HG03064 (cell line): ENCODE data around the gene RACK1.

Experiments
- ATAC-seq: cut with Tn5 transposase; IDR thresholded peaks from one replicate; pipeline ENCODE4 v1.9.1; 2021; ENCODE audit warnings: low read depth; ENCODE audit not compliant: unreplicated experiment

Gene RACK1

GRCh38 chr5:181234455-181235306, 9.0 kb downstream of the RACK1 start:
- no peak for ATAC-seq

- ATAC-seq = no peak
Observed at GRCh38 chr5:181233801-181234454, 9.8 kb downstream of the RACK1 start.

- no peak for ATAC-seq
Observed at GRCh38 chr5:181233088-181233800, 10.5 kb downstream of the RACK1 start.

- ATAC-seq = no peak
Observed at GRCh38 chr5:181232593-181232992, 11.1 kb downstream of the RACK1 start.

- ATAC-seq = no peak
Observed at GRCh38 chr5:181231432-181231831, 12.3 kb downstream of the RACK1 start.

GRCh38 chr5:181230551-181230950, 13.2 kb downstream of the RACK1 start:
- ATAC-seq = no peak

- ATAC-seq = no peak
Observed at GRCh38 chr5:181229996-181230395, 13.7 kb downstream of the RACK1 start.

GRCh38 chr5:181224390-181225229, 19.1 kb downstream of the RACK1 start:
- no peak for ATAC-seq

- ATAC-seq = no peak
Observed at GRCh38 chr5:181223729-181224389, 19.8 kb downstream of the RACK1 start.

- ATAC-seq = peak; percentile 66
Observed at GRCh38 chr5:181223058-181223728, 20.5 kb downstream of the RACK1 start, which contains the start of gene TRIM41. TSS of gene TRIM41 (plus strand) at chr5:181223281. CDS start at chr5:181224000, 719 bp downstream.

GRCh38 chr5:181222630-181223057, 21.1 kb downstream of the RACK1 start:
- no peak for ATAC-seq

- peak; percentile 23 for ATAC-seq
Observed at GRCh38 chr5:181221792-181222629, 21.7 kb downstream of the RACK1 start.

- no peak for ATAC-seq
Observed at GRCh38 chr5:181221105-181221791, 22.5 kb downstream of the RACK1 start.

GRCh38 chr5:181220178-181220515, 23.6 kb downstream of the RACK1 start:
- ATAC-seq = no peak

GRCh38 chr5:181219262-181220177, 24.2 kb downstream of the RACK1 start:
- no peak for ATAC-seq

GRCh38 chr5:181218795-181219124, 24.9 kb downstream of the RACK1 start:
- ATAC-seq = no peak

- peak; percentile 25 for ATAC-seq
Observed at GRCh38 chr5:181217803-181218062, 26.0 kb downstream of the RACK1 start.
